GM08714 (cell line): ENCODE measurements around the gene PCDHGC4.

Experiments used
- H3K4me3 ChIP-seq: fragments of 200-500 bp; sonication (Bioruptor generic); 2 replicates; pipeline ENCODE4 v1.5.1; 2014; ENCODE audit warnings: mild to moderate bottlenecking, low read length, inconsistent platforms
- ZNF274 ChIP-seq: IDR thresholded peaks from 2 replicates; pipeline ENCODE4 v1.6.1; 2012; ENCODE audit warnings: mild to moderate bottlenecking, low read depth, low read length

The PCDHGC4 gene

GRCh38 chr5:141513627-141514329 is 28.9 kb downstream of the PCDHGC4 start:
- H3K4me3 ChIP-seq, result no peak overlapping the region; the same call in 1 of the 2 replicates

GRCh38 chr5:141514330-141515133 is 29.7 kb downstream of the PCDHGC4 start:
- no peak for TF ChIP-seq ZNF274
- no peak overlapping the region for H3K4me3 ChIP-seq

More at GRCh38 chr5:141513627-141514329, 28.9 kb downstream of the PCDHGC4 start:
- no peak for TF ChIP-seq ZNF274

GRCh38 chr5:141515141-141515540 is 30.3 kb downstream of the PCDHGC4 start:
- no peak overlapping the region for H3K4me3 ChIP-seq
- no peak for TF ChIP-seq ZNF274

- no peak overlapping the region for H3K4me3 ChIP-seq
- no peak for TF ChIP-seq ZNF274
Observed at GRCh38 chr5:141515946-141516671, 31.3 kb downstream of the PCDHGC4 start.

GRCh38 chr5:141516672-141517025 is 31.8 kb downstream of the PCDHGC4 start:
- no peak overlapping the region for H3K4me3 ChIP-seq
- TF ChIP-seq ZNF274, result no peak

GRCh38 chr5:141517312-141517711 is 32.5 kb downstream of the PCDHGC4 start:
- no peak overlapping the region for H3K4me3 ChIP-seq
- TF ChIP-seq ZNF274, result no peak

- no peak overlapping the region for H3K4me3 ChIP-seq
- TF ChIP-seq ZNF274, result no peak
Observed at GRCh38 chr5:141517880-141518617, 33.2 kb downstream of the PCDHGC4 start.

GRCh38 chr5:141518618-141519015 is 33.8 kb downstream of the PCDHGC4 start:
- H3K4me3 ChIP-seq, result no peak overlapping the region
- no peak for TF ChIP-seq ZNF274

GRCh38 chr5:141519605-141520565 is 35.1 kb downstream of the PCDHGC4 start:
- TF ChIP-seq ZNF274, result no peak
- no peak overlapping the region for H3K4me3 ChIP-seq

- no peak overlapping the region for H3K4me3 ChIP-seq
- TF ChIP-seq ZNF274, result no peak
Observed at GRCh38 chr5:141521244-141521781, 36.5 kb downstream of the PCDHGC4 start.

- TF ChIP-seq ZNF274, result no peak
- H3K4me3 ChIP-seq, result no peak overlapping the region
Observed at GRCh38 chr5:141522301-141522700, 37.5 kb downstream of the PCDHGC4 start.

GRCh38 chr5:141523991-141524390 is 39.2 kb downstream of the PCDHGC4 start:
- H3K4me3 ChIP-seq, result no peak overlapping the region
- no peak for TF ChIP-seq ZNF274
